ENCODE measurements around the gene JHY.

- TF ChIP-seq EZH2 (IDR thresholded peaks at IDR 0.05), result no peak
- no peak for TF ChIP-seq POLR2AphosphoS5 (IDR thresholded peaks at IDR 0.05; ENCODE audit: borderline replicate concordance, low read depth, low read length)
- TF ChIP-seq FOXP2 (optimal IDR thresholded peaks at IDR 0.05; ENCODE audit: control extremely low read depth, extremely low read length, insufficient read depth), result no peak
These were observed 113.0 kb downstream of the JHY start for GRCh38 chr11:122995526-122995925.

Data from SK-N-MC (cell line).